ENCODE results near the gene ACAD8.
A peak's percentile ranks its signal among the peaks of the same experiment; 100 is the strongest.
"Not testable (repeated sequence)": the region's sequence is repeated elsewhere in the genome, so short reads cannot be mapped to it uniquely, and the experiment has no call there.

Gene ACAD8

DNA sequence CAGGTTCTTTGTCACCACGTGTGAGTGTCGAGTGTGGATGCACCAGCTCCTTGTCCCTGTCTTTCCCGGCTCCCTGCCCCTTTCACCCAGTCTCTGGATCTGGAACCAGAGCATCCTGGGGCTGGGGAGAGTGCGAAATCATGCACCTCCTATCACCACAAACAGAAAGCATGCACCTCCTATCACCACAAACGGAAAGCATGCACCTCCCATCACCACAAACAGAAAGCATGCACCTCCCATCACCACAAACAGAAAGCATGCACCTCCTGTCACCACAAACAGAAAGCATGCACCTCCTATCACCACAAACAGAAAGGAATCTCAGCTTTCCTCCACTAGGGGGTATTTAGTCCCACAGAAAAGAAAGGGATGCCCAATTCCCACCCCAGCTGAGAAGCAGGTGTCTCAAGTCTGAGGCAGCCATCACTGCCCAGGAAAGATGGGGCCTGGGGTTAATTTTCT, 16.9 kb downstream of the ACAD8 start:
- DNase-seq: no peak

DNA sequence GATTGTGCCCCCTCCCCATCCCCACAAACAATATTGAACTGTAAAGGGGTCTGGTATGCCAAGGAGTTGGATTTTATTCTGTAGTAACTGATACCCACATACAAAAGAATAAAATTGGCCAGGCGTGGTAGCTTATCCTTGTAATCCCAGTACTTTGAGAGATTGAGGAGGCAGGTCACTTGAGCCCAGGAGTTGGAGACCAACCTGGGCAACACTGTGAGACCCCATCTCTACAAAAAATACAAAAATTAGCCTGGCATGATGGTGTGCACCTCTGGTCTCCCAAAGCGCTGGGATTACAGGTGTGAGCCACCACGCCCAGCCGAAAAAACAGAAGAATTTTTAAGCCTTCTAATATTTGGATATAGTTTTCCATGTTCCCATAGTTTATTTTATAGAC, 18.6 kb downstream of the ACAD8 start:
- DNase-seq: no peak

DNA sequence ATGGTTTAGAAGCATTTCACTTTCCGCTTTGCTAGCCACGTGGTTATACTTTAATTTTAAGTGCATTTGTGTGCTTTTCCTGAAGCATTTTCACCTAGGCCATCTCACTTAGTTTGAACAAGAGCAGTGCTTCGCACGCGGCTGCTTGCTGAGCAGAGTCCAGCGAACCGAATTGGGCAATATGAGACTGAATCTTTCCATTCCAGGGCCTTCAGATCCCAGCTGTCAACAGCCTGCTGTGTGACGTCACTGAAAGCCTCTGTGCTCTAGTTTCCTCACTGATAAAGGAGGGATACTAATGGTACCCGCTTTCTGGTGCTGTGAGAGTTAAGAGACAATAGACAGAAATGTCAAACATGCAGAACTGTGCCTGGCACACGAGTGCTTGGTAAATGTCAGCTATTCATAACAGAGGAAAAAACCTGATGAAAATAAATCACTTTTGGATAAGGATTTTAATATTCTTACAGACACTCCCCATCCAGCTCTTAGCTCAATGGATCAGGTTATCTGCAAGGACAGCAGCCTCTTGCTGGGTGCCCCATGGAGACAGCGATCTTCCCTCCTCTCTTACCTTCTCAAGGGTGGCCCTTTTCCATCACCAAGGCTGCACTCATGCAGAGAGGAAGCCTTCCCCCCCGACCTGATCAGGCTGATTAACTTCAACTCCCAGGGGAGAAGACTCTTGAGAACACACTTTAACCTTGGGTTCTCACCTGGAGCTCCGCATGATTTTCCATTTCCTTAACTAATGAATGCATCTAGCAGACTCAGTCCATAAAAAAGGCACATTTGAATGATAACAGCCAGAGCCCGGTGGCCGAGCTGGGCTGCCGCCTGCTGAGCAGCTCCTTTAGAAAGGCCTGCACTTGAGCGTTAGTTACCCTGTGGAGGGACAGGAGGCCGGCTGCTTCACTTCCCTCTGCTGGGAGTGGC, 19.3 kb downstream of the ACAD8 start:
- no peak for DNase-seq

DNA sequence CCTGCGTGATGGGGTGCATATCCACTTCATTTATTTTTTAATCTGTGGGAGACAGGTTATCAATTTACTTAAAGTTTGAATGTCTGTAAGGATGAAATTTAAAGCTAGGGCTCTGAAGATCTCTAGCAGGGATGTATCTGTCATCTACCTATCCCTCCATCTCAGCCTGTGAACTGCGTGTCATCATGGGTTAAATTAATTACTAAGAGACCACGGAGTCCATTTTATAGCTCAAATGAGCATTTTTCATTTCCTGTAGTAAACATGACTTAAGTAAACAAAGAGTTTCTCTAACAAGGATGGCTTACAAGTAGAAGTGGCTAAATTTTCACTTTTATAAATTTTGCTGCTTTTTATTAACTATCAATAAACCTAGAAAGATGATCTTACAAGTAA, 19.9 kb downstream of the ACAD8 start:
- DNase-seq: no peak

DNA sequence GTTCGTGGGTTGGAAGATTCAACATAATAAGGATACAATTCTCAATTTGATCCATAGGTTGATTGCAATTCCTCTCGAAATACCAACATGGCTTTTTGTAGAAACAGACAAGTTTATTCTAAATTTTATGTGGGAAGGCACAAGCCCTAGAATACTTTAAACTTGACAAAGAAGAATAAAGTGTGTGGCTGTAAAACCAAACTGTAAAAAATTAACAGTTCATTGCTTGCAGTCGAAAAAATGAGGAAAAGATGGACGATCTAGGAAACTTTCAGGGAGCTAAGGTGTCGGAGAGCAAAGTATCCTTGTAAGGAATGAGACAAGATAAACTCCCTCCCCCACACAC, 21.8 kb downstream of the ACAD8 start:
- DNase-seq: no peak

DNA sequence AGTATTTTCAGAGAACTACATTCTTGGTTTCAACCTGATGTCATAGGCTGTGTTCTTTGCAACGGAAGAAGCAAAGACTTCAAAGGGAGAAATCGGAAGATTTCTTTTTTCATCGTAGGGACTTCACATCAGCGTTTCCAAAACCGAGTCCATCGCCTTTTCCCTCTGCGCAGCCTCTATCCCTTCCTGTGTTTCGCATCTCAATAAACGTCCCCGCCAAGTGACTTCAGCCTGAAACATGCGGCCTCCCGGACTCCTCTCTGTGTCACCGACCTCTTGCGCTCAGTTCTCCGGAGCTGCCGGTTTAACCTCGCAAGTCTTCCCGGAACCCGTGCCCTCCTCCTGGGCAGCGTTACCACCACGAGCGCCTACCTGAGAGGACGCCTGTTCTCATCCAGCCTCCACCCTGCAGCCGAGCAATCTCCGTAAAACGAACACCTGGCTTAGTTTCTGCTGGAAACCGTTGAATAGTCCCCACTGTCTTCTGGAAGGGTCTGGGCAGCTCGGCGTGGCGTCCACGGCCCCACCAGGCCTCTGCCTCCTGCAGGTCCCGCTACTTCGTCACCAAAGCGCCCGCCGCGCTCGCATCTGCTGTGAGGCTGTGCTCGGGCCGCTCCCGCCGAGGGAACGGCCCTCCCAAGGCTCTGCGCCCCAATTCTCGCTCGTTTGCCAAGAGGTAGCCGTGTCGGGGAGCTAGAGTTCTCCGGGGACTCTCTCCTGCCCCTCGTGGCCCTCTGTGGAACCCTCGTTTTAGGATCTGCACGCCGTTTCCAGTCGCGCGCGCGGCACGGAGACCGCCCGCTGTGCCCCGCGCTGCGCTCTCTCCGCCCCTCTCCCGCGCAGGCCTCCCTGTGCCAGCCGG, 22.4 kb downstream of the ACAD8 start, which contains the start of gene GLB1L3:
TSS of gene GLB1L3 (plus strand) at position 846 of the 862 bp plus-strand sequence. CDS start 362 bp downstream, outside the sequence.
- DNase-seq: peak; percentile 11

DNA sequence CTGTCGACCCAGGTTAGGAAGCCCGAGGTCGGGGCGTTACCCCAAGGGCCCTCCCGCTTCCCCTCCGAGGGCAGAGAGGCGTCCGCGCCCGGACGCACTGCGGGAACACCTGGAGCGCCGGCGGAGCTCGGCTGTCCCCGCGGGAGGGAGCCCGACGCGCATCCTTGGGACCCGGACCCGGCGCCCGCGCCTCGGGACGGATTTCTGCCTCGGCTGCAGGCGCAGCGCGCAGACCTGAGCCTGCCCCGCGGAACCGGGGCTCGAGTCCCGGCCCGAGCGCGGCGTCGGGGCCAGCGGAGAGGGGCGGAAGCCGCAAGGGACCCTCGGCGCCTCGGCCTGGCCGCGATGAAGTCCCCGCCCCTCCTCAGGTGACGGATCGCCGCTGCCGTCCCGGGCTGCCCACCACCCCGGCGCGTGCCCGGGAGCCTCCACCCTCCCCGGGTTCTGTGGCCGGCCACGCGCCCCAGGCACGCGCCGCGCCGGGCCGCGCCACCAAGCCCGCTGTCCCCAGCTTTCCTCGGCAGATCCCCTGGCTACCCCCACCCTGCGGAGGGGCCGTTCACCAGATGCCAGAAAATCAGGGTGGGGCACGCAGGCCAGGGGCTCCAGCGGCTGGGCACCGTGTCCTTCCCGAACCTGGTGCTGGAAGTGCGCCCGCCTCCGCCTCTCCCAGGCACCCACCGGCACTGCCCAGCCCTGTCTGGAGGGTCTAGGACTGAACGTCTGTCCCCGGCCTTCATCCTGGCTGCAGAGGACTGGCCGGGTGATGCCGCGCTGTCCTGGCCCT, 23.2 kb downstream of the ACAD8 start:
- no peak for DNase-seq

DNA sequence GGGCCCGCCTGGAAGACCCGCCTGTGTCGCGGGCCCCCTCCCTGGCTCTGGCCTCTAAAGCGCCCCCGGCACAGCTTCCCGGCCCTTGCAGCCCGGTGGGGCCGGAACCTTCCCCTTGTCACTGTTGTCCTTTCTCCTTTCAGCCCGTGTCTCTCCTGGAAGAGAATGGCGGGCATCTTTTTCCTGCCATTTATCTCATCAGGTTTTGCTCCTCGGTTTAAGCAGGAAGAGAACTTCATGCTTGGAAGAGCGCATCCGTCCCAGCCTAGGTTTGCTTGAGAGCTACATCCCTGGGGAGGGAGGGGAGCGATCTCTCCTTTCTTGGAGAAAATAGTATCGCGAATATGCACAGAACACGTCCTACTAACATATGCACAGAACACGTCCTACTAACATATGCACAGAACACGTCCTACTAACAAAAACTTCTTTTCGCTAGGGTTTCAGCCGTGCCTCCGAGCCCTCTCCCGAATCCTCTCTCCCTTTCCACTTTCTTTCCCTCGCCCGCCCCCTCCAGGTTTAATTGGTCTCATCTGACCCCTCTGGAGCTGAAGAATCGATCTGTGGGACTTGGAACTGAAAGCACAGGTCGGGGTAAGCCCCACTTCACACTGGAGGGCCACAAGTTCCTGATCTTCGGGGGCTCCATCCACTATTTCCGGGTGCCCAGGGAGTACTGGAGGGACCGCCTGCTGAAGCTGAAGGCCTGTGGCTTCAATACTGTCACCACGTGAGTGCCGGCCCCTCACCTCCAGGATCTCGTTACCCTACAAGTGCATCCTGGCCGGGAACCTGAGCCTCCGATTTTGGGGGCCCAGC, 24.0 kb downstream of the ACAD8 start:
- no peak for DNase-seq

DNA sequence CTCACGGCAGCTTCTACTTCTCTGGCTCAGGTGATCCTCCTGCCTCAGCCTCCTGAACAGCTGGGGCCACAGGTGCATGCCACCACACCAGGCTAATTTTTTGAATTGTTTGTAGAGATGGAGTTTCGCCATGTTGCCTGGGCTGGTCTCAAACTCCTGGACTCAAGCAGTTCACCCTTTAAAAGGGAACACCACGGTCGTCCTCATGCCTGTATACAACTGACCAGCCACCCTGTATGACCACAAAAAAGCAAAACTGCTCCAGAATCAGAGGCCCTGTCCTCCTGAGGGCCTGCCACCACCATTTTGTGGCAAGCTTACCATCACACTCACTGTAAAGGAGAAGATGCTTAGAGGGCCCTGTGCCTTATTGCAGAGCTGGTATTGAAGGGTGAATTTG, 25.0 kb downstream of the ACAD8 start:
- DNase-seq: no peak

DNA sequence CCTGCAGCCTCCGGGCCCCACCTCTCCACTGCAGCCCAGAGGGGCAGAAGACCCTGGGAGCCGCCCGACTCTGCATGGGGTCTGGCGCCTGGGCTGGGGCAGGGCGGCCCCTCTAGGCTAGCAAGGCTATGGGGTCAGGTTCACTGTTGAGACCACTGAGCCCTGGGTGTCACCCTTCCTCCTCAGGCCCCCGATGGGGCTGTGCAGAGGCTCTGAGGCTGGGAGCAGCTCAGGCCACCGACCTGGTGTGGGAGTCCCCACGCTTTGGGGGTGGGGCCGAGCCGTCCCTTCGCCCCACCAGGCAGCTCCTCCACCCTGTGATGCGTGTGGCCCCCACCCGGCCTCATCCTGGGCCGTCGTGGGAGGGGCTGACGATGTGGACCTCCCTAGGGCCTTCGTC, 28.3 kb downstream of the ACAD8 start:
- DNase-seq: not testable (repeated sequence)

DNA sequence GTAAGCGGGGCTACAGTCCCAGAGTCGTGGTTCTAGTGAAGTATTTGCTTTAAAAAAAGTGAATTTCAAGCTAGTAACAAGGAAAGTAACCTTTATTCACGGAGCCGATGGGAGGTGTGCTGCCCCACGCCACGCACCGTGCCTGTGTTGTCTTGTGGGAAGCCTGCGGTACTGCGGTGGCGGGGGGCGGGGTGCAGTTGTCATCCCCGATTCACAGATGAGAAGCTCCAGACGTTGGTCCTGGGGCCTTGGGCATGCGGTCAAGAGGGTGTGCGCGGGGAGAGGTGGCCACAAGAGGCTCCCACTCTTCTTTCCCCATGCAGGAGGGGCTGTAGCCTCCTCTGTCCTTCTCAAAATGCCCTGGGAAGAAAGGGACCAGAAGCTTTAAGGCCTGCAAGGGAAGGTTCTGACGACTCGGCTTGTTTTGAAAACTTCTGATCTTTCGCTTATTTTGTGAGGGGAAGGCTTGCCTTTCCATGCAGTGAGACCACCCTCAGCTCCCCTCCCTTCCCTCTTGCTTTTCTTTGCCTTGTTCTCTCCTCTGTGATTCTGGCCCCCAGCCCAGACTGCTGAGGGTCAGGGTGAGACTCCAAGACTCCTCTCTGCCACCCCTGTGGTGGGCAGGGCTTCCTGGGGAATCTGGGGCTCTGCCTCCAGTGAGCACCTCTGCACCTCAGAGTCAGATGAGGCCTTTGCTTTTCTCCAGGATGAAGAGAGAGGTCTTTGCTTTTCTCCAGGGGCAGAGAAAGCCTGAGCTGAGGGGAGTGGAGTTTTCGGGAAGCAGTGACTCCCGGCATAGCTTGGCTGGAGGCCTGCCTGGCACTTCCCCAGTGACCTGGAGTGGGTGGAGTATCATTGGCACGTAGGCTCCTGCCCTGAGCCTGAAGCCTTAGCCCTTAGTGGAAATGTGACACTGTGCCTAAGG, 29.0 kb downstream of the ACAD8 start:
- no peak for DNase-seq

DNA sequence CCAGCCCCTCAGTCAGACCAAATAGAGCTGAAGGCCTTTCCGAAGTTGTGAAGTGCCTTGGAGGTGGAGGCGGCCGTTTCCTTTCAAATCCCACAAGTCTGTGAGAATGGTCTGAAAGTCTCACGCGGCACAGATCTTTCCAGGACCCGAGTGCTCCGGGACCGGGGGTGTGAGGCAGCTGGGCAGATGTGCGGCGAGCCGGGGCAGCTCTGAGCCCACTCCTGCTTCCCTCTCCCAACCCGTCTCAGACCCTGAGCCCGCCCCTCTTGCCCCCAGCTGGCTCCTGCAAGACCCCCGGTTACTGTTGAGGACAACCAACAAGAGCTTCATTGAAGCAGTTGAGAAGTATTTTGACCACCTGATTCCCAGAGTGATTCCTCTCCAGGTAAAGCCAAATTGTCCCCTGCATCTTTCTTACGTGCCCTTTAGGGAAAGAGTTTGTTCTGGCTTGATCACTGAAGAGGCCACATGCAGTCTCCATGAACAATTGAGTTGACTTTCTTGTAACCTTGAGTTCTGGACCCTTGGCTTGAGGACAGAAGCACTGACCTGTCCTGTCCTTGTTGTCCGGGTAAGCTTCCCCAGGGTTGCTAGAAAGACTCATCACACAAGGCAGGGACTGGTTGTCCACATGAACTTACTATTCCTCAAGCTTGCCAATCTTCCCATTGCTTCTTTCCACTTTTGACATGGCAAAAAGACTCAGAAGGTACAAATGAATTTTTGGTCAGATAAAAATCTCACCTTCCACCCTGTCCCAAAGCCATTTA, 30.3 kb downstream of the ACAD8 start:
- no peak for DNase-seq

DNA sequence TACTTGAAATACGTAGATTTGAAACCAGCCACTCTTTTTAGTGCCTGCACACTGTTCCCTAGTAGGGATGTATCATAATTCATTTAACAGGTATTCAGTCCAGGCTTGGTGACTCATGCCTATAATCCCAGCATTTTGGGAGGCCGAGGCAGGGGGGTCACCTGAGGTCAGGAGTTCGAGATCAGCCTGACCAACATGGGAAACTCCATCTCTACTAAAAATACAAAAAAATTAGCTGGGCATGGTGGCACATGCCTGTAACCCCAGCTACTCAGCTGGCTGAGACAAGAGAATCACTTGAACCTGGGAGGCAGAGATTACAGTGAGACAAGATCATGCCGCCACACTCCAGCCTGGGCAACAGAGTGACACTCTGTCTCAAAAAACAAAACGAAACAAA, 31.0 kb downstream of the ACAD8 start:
- DNase-seq: not testable (repeated sequence)

DNA sequence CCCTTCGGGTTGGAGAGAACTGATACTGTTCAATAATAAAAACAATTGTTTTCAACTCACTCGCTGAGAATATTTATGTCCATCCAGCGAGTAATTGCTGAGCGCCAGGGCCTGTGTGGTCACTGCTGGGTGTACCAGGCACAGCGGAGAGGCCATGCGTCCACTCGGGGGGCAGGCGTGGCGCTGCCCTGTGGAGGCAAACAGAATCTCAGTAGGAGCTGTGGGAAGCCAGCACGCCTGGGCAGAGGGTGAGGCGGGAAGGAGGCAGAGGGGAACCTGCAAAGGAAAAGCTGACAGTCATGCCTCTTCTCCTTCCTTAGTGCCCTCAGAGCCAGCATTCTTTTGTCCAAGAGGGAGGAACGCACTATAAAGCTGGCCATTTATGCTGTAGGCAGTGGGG, 34.2 kb downstream of the ACAD8 start:
- no peak for DNase-seq

DNA sequence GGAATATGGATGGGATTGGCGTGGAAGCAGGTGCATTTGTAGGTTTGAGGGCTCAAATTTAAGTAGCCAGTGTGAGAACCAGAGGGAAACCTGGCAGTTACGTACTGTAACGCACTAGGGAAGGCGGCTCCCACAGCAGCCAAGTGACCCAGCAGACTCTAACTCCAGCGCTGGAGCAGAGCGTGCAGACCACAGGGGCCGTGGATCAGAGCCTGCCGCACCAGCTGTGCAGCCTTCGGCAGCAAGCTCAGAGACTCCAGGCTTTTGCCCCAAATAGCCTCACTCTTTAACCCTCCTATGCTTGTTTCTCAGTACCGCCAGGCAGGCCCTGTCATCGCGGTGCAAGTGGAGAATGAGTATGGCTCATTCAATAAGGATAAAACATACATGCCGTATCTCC, 35.1 kb downstream of the ACAD8 start:
- DNase-seq: no peak

DNA sequence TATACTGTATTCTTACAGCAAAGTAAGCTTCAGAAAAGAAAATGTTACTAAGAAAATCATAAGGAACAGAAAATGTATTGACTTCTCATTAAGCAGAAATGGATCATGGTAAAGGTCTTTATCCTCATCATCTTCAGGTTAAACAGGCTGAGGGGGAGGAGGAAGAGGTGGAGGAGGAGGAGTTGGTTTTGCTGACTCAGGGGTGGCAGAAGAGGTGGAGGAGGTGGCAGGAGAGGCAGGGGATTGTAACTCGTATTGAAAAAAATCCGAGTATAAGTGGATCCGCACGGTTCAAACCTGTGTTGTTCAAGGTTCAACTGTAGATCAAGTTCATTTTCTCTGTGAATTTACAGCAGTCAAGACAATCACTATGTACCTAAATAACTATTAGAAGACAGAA, 35.8 kb downstream of the ACAD8 start:
- no peak for DNase-seq

DNA sequence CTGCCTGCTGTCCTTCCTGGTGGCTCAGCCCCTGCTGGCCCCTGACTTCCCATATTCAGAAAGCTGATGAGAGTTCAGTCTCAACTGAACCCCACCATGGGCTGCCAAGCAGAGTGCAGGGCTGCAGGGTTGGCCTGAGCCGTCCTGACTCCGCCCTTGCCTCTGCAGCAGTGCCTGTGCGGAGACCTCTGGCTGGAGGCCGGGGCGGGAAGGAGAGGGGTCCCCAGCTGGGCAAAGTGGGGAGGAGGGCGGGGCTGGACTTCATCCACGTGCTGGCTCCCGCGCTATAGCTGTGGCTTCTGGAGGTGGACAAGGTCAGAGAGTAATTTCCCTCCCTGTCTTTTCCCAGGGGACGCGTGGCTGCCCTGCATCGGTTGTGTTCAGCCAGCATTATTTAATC, 36.4 kb downstream of the ACAD8 start:
- DNase-seq: no peak

DNA sequence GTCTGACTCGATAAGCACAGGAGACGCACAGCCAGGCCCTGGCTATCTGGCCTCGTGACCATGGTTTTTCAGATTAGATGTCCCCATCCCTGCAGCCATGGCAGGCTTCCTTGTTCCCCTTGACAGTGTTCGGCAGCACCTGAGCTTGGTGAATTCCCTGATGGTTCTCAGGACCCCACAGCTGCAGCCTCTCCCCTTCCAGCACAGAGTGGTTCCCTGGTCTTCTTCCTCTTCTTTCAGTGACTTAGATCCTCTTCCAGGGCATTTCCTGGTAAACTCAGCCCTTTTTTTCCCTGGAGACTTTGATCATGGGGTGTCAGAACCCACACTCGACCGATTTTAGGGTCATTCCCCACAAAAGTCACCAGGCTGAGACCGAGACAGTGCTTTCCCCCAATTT, 37.3 kb downstream of the ACAD8 start:
- DNase-seq: no peak

DNA sequence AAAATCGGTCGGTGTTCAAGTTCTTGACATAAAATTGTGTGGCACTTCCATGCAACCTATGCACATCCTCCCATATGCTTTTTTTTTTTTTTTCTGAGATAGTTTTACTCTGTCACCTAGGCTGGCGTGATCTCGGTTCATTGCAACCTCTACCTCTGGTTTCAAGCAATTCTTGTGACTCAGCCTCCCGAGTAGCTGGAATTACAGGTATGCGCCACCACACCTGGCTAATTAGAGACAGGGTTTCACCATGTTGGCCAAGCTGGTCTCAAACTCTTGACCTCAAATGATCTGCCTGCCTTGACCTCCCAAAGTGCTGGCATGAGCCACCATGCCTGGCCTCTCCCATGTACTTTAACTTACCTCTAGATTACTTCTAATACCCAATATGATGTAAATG, 37.8 kb downstream of the ACAD8 start:
- DNase-seq: no peak

DNA sequence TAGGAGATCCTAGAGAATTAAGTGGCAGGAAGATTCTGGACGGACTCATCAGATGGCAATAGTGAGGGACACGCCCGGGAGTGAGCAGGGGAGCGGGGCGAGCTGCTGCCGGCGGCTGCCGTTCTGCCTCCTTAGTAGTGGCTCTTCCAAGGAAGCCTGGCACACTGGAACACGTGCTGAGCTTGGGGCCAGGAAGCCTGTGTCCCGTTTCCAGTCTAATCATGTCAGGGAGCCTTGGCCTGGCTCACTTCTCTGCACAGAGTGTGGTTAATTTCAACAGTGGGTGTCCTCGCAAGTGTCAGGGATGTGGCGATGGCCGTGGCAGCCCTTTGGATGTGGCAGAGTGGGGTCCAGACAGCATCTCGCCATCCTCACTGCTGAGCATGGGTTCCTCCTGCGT, 39.3 kb downstream of the ACAD8 start:
- DNase-seq: no peak

Data from NCI-H1694 treated with DMSO at 0.1 percent for 48 hours (cell line).